NCI-H2029 treated with DMSO at 0.1 percent for 48 hours (cell line): Measurements from ENCODE around the gene CSMD2.

ENCODE experiments used
- DNase-seq: peaks from one replicate; lab custom pipeline; 2025; lab: John Stamatoyannopoulos, UW

Gene CSMD2

GRCh38 chr1:33852711-33853110 lies 312.3 kb downstream of the CSMD2 start:
- DNase-seq = no peak

- DNase-seq = no peak
These were observed 314.5 kb downstream of the CSMD2 start for GRCh38 chr1:33850481-33850880.

- no peak for DNase-seq
These were observed 315.8 kb downstream of the CSMD2 start for GRCh38 chr1:33849211-33849610.

GRCh38 chr1:33848205-33848937 lies 316.7 kb downstream of the CSMD2 start:
- DNase-seq = no peak

GRCh38 chr1:33846861-33847260 lies 318.2 kb downstream of the CSMD2 start:
- no peak for DNase-seq

- DNase-seq = no peak
These were observed 320.9 kb downstream of the CSMD2 start for GRCh38 chr1:33844166-33844565.

GRCh38 chr1:33842348-33842747 lies 322.7 kb downstream of the CSMD2 start:
- no peak for DNase-seq

- DNase-seq = no peak
These were observed 323.5 kb downstream of the CSMD2 start for GRCh38 chr1:33841494-33841893.

- no peak for DNase-seq
These were observed 327.4 kb downstream of the CSMD2 start for GRCh38 chr1:33837635-33838034.

GRCh38 chr1:33836911-33837310 lies 328.1 kb downstream of the CSMD2 start:
- no peak for DNase-seq

- no peak for DNase-seq
These were observed 336.4 kb downstream of the CSMD2 start for GRCh38 chr1:33828654-33829053.

- DNase-seq = no peak
These were observed 337.0 kb downstream of the CSMD2 start for GRCh38 chr1:33828059-33828458.

- DNase-seq = no peak
These were observed 338.3 kb downstream of the CSMD2 start for GRCh38 chr1:33826711-33827110.

GRCh38 chr1:33826311-33826710 lies 338.7 kb downstream of the CSMD2 start:
- DNase-seq = no peak

GRCh38 chr1:33825506-33825905 lies 339.5 kb downstream of the CSMD2 start:
- DNase-seq = no peak

GRCh38 chr1:33824971-33825370 lies 340.1 kb downstream of the CSMD2 start:
- no peak for DNase-seq

GRCh38 chr1:33824321-33824720 lies 340.7 kb downstream of the CSMD2 start:
- DNase-seq = no peak

GRCh38 chr1:33823830-33824229 lies 341.2 kb downstream of the CSMD2 start:
- DNase-seq = no peak

- no peak for DNase-seq
These were observed 341.6 kb downstream of the CSMD2 start for GRCh38 chr1:33823401-33823800.

GRCh38 chr1:33822396-33822795 lies 342.6 kb downstream of the CSMD2 start:
- DNase-seq = no peak

- no peak for DNase-seq
These were observed 343.7 kb downstream of the CSMD2 start for GRCh38 chr1:33821291-33821690.

- DNase-seq = no peak
These were observed 344.2 kb downstream of the CSMD2 start for GRCh38 chr1:33820804-33821203.

GRCh38 chr1:33819913-33820311 lies 345.1 kb downstream of the CSMD2 start:
- no peak for DNase-seq

GRCh38 chr1:33819290-33819912 lies 345.6 kb downstream of the CSMD2 start:
- DNase-seq = no peak
